Thyroid gland (tissue), 4 donors: Measurements from ENCODE around the gene EPB41L4A.

Experiments used
- CTCF ChIP-seq, 6 experiments: fragments of 200-600 bp in 3 of 6; fragments of 450-650 bp in 3 of 6; sonication (generic) in 3 of 6; IDR thresholded peaks; one replicate each; pipeline ENCODE4 v1.5.1; 2016 to 2019; ENCODE audit warnings: antibody characterized with exemption in 6 of 6, mild to moderate bottlenecking in 2 of 6, inconsistent platforms in 1 of 6, moderate library complexity in 1 of 6
- POLR2A ChIP-seq, 2 donors: fragments of 450-650 bp; IDR thresholded peaks; one replicate each; pipeline ENCODE4 v1.6.1; 2017; ENCODE audit warnings: antibody characterized with exemption in 2 of 2, mild to moderate bottlenecking in 2 of 2, moderate library complexity in 1 of 2

GRCh38 chr5:112113565-112113964 is 305.5 kb downstream of the EPB41L4A start:
- no peak for TF ChIP-seq CTCF (IDR thresholded peaks at IDR 0.05)
- TF ChIP-seq POLR2A (IDR thresholded peaks at IDR 0.05) = no peak
